HepG2 (cell line): ENCODE data around the gene CRISPLD2.
"Not testable (repeated sequence)": the region's sequence is repeated elsewhere in the genome, so short reads cannot be mapped to it uniquely, and the experiment has no call there.

ENCODE experiments used
- DR1 ChIP-seq: sonication (generic); formaldehyde crosslinking; IDR thresholded peaks from 2 replicates; pipeline ENCODE4 v1.8.0; 2021; ENCODE audit warnings: mild to moderate bottlenecking, missing genetic modification reagents, inconsistent platforms
- GTF2F1 ChIP-seq: fragments of 150-350 bp; IDR thresholded peaks from 2 replicates; pipeline ENCODE4 v1.6.1; 2014; ENCODE audit warnings: low read length
- MIER2 ChIP-seq: IDR thresholded peaks from 2 replicates; pipeline ENCODE4 v1.6.1; 2016; ENCODE audit warnings: missing biosample characterization, missing genetic modification reagents
- NBN ChIP-seq: fragments of 450-650 bp; conservative IDR thresholded peaks from 2 replicates; pipeline ENCODE4 v1.6.1; 2017
- RAD21 ChIP-seq: fragments of 450-650 bp; formaldehyde crosslinking; IDR thresholded peaks from 2 replicates; pipeline ENCODE4 v1.5.0; 2020; ENCODE audit warnings: mild to moderate bottlenecking
- SETDB1 ChIP-seq: sonication (generic); formaldehyde crosslinking; IDR thresholded peaks from 2 replicates; pipeline ENCODE4 v1.5.1; 2020; ENCODE audit warnings: missing genetic modification reagents, mild to moderate bottlenecking, borderline replicate concordance
- SOX6 ChIP-seq, 2 experiments: fragments of 450-650 bp in 1 of 2; sonication (generic) in 1 of 2; formaldehyde crosslinking in 1 of 2; IDR thresholded peaks; 2 replicates each; pipeline versions ENCODE4 v1.4.0 to v1.6.1; 2017 to 2020; ENCODE audit warnings: antibody characterized with exemption in 1 of 2, mild to moderate bottlenecking in 1 of 2, missing genetic modification reagents in 1 of 2
- TARDBP ChIP-seq: sonication (generic); formaldehyde crosslinking; IDR thresholded peaks from 2 replicates; pipeline ENCODE4 v1.8.0; 2022; ENCODE audit warnings: mild to moderate bottlenecking, missing genetic modification reagents
- TP53 ChIP-seq: sonication (generic); formaldehyde crosslinking; conservative IDR thresholded peaks from 2 replicates; pipeline ENCODE4 v1.4.0; 2020; ENCODE audit warnings: missing genetic modification reagents
- ZNF121 ChIP-seq: sonication (generic); formaldehyde crosslinking; IDR thresholded peaks from 2 replicates; pipeline ENCODE4 v1.5.0; 2020; ENCODE audit warnings: mild to moderate bottlenecking, missing genetic modification reagents
- ZNF3 ChIP-seq: IDR thresholded peaks from 2 replicates; pipeline ENCODE4 v1.7.0; 2017; ENCODE audit warnings: inconsistent platforms
- TF ChIP-seq, protein P1 (sequence below): sonication (generic); formaldehyde crosslinking; IDR thresholded peaks from 2 replicates; pipeline ENCODE4 v1.4.0; 2020; ENCODE audit warnings: missing genetic modification reagents

- TF ChIP-seq TARDBP (CRISPR knock-in tag); SOX6 (IDR thresholded peaks at IDR 0.05); SOX6 (CRISPR knock-in tag; IDR thresholded peaks at IDR 0.05); DR1; SETDB1; TP53 (CRISPR knock-in tag); ZNF3 (CRISPR knock-in tag); RAD21 (CRISPR knock-in tag); MIER2 (CRISPR knock-in tag); ZNF121 (CRISPR knock-in tag); GTF2F1; NBN: not testable (repeated sequence)
- TF ChIP-seq, protein P1, sequence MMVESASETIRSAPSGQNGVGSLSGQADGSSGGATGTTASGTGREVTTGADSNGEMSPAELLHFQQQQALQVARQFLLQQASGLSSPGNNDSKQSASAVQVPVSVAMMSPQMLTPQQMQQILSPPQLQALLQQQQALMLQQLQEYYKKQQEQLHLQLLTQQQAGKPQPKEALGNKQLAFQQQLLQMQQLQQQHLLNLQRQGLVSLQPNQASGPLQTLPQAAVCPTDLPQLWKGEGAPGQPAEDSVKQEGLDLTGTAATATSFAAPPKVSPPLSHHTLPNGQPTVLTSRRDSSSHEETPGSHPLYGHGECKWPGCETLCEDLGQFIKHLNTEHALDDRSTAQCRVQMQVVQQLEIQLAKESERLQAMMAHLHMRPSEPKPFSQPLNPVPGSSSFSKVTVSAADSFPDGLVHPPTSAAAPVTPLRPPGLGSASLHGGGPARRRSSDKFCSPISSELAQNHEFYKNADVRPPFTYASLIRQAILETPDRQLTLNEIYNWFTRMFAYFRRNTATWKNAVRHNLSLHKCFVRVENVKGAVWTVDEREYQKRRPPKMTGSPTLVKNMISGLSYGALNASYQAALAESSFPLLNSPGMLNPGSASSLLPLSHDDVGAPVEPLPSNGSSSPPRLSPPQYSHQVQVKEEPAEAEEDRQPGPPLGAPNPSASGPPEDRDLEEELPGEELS (CRISPR knock-in tag), result not testable (repeated sequence)
Measured at GRCh38 chr16:84856811-84857210, 37.0 kb downstream of the CRISPLD2 start.
